HEK293 (cell line): ENCODE data around the gene PRPF19.
A peak's percentile ranks its signal among the peaks of the same experiment; 100 is the strongest.

Source experiments
- CTCF ChIA-PET: fragments of 350-600 bp; formaldehyde crosslinking; extraction: SDS; loops from one replicate; lab custom pipeline; 2021; ENCODE audit warnings: antibody characterized with exemption; lab: Yijun Ruan, JAX
- POLR2A ChIA-PET: fragments of 300-600 bp; formaldehyde crosslinking; extraction: SDS; loops from one replicate; lab custom pipeline; 2020; ENCODE audit warnings: antibody characterized with exemption, inconsistent platforms; lab: Yijun Ruan, JAX
- H3K27ac ChIP-seq: fragments of 200-500 bp; sonication (Bioruptor generic); 2 replicates; pipeline ENCODE4 v1.5.1; 2014; ENCODE audit warnings: low read depth, low read length, control low read depth, inconsistent platforms; ENCODE audit errors: extremely low read depth
- H3K36me3 ChIP-seq, 2 experiments: fragments of 200-500 bp in 1 of 2; sonication (Bioruptor generic) in 1 of 2; 1 replicate in 1 of 2; 2 replicates in 1 of 2; pipeline ENCODE4 v1.5.1; 2014 to 2017; ENCODE audit warnings: inconsistent platforms in 2 of 2, low read length in 2 of 2; ENCODE audit not compliant: control insufficient read depth in 2 of 2, insufficient read depth in 1 of 2
- H3K4me1 ChIP-seq: fragments of 200-500 bp; sonication (Bioruptor generic); 2 replicates; pipeline ENCODE4 v1.5.1; 2014; ENCODE audit warnings: mild to moderate bottlenecking, low read length, inconsistent platforms; ENCODE audit not compliant: control insufficient read depth, insufficient read depth
- H3K4me3 ChIP-seq: 2 replicates; pipeline ENCODE4 v1.5.1; 2011; ENCODE audit warnings: low read depth, mild to moderate bottlenecking, control low read depth, low read length, moderate library complexity
- H3K9me3 ChIP-seq: fragments of 200-500 bp; sonication (Bioruptor generic); 2 replicates; pipeline ENCODE4 v1.5.1; 2014; ENCODE audit warnings: low read depth, low read length, inconsistent platforms; ENCODE audit not compliant: control insufficient read depth, insufficient read depth
- BCL11B ChIP-seq: fragments of 450-650 bp; formaldehyde crosslinking; IDR thresholded peaks from 2 replicates; pipeline ENCODE4 v1.5.1; 2016; ENCODE audit warnings: low read depth, missing biosample characterization, missing genetic modification characterization
- EGR2 ChIP-seq: fragments of 450-650 bp; formaldehyde crosslinking; IDR thresholded peaks from 2 replicates; pipeline ENCODE4 v1.5.1; 2016; ENCODE audit warnings: low read depth, missing biosample characterization, missing genetic modification characterization
- HOXD13 ChIP-seq: sonication (generic); formaldehyde crosslinking; IDR thresholded peaks from 2 replicates; pipeline ENCODE4 v1.8.0; 2022; ENCODE audit warnings: missing genetic modification reagents, borderline replicate concordance
- REST ChIP-seq: fragments of 450-650 bp; formaldehyde crosslinking; IDR thresholded peaks from 2 replicates; pipeline ENCODE4 v1.5.1; 2016; ENCODE audit warnings: missing biosample characterization, missing genetic modification characterization
- ZBTB1 ChIP-seq: fragments of 450-650 bp; formaldehyde crosslinking; IDR thresholded peaks from 2 replicates; pipeline ENCODE4 v1.5.1; 2016; ENCODE audit warnings: missing biosample characterization, missing genetic modification characterization
- ZBTB11 ChIP-seq: fragments of 450-650 bp; formaldehyde crosslinking; conservative IDR thresholded peaks from 2 replicates; pipeline ENCODE4 v1.5.1; 2016; ENCODE audit warnings: low read depth, missing biosample characterization, missing genetic modification characterization
- ZBTB48 ChIP-seq: fragments of 450-650 bp; formaldehyde crosslinking; IDR thresholded peaks from 2 replicates; pipeline ENCODE4 v1.5.1; 2016; ENCODE audit warnings: missing biosample characterization, missing genetic modification characterization
- ZFP3 ChIP-seq: fragments of 450-650 bp; formaldehyde crosslinking; IDR thresholded peaks from 2 replicates; pipeline ENCODE4 v1.5.1; 2016; ENCODE audit warnings: low read depth, missing biosample characterization, missing genetic modification characterization
- ZNF16 ChIP-seq: fragments of 450-650 bp; formaldehyde crosslinking; IDR thresholded peaks from 2 replicates; pipeline ENCODE4 v1.5.1; 2016; ENCODE audit warnings: low read depth, missing biosample characterization, missing genetic modification characterization
- ZNF302 ChIP-seq: fragments of 450-650 bp; formaldehyde crosslinking; IDR thresholded peaks from 2 replicates; pipeline ENCODE4 v1.5.1; 2016; ENCODE audit warnings: missing biosample characterization, missing genetic modification characterization, low read depth
- ZNF311 ChIP-seq: fragments of 450-650 bp; formaldehyde crosslinking; IDR thresholded peaks from 2 replicates; pipeline ENCODE4 v1.5.1; 2017; ENCODE audit warnings: missing biosample characterization, missing genetic modification characterization, borderline replicate concordance
- ZNF335 ChIP-seq: fragments of 450-650 bp; formaldehyde crosslinking; conservative IDR thresholded peaks from 2 replicates; pipeline ENCODE4 v1.5.1; 2016; ENCODE audit warnings: missing biosample characterization, missing genetic modification characterization
- ZNF571 ChIP-seq: fragments of 450-650 bp; formaldehyde crosslinking; IDR thresholded peaks from 2 replicates; pipeline ENCODE4 v1.5.0; 2017; ENCODE audit warnings: missing biosample characterization, missing genetic modification characterization
- ZNF621 ChIP-seq: fragments of 450-650 bp; formaldehyde crosslinking; IDR thresholded peaks from 2 replicates; pipeline ENCODE4 v1.5.1; 2017; ENCODE audit warnings: missing biosample characterization, missing genetic modification characterization
- ZNF707 ChIP-seq: fragments of 450-650 bp; formaldehyde crosslinking; IDR thresholded peaks from 2 replicates; pipeline ENCODE4 v1.5.1; 2016; ENCODE audit warnings: missing biosample characterization, missing genetic modification characterization

The PRPF19 gene

GRCh38 chr11:60902625-60903024 lies 3.8 kb downstream of the PRPF19 start:
- Histone ChIP-seq H3K4me3 (no peak overlapping the region), H3K9me3 (no peaks in the 10 kb centered on the region), H3K27ac (no peak overlapping the region), H3K4me1 (no peaks in the 10 kb centered on the region; the same call in 1 of the 2 replicates), H3K36me3 (peaks cover 10 to 72% of the 10 kb centered on the region in 2 experiments; a peak in 2 of 3 replicates)
- ChIA-PET POLR2A (interaction anchor here (0.9 to 1.4 kb wide), 3 partner anchors 11 to 72 kb away, joined by 3 to 5 read pairs (median 4); partner anchors contain the start of gene TMEM109), CTCF (interaction anchor here (0.6 to 6.3 kb wide), 4 partner anchors 71 to 285 kb away, joined by 3 to 78 read pairs (median 4); no protein-coding TSS in a partner anchor)
- TF ChIP-seq ZBTB1 (tag by site-specific recombination): no peak
- TF ChIP-seq ZNF311 (tag by site-specific recombination): no peak
- no peak for TF ChIP-seq ZNF16
- no peak for TF ChIP-seq ZNF335 (tag by site-specific recombination)
- no peak for TF ChIP-seq ZNF621 (tag by site-specific recombination)
- no peak for TF ChIP-seq HOXD13
- TF ChIP-seq ZFP3: no peak

DNA sequence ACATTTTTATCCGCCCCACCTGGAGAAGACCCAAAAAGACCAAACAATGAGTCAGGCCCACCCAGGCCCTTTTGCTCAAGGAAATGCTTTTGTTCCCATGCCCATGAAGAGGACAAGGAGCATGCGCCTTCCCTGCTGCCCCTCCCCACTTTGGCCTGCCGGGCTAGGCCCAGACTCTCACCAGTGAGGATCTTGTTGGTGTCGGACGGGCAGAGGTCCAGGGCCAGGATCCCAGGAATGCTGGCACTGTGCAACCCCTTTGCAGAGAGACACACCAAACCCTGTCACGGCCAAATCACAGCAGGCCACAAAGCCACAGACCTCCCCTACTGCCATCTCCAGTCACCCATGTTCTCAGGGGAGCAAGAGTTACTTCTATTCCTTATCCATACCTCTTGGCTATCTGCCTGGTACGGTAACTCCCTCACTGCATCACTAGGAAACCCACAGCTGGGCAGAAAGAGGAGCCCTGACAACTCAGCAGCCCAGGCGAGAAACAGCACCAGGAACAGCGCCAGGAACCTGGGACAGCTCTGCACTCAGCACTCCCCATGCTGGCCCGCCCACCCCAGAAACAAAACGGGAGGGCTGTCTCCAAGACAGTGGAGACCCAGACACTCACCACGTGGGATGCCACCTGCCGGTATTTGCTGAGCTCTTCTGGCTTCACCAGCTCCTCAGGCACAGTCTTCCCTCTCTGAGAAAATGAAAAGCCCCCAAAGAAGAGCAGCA lies 5.5 kb downstream of the PRPF19 start:
- no peak overlapping the region for H3K27ac ChIP-seq
- no peaks in the 10 kb centered on the region for H3K9me3 ChIP-seq
- POLR2A ChIA-PET: interaction anchor here (0.8 to 0.9 kb wide), 2 partner anchors 11 to 13 kb away, joined by 3 read pairs; partner anchors contain the start of gene TMEM109
- H3K4me1 ChIP-seq: no peaks in the 10 kb centered on the region; the same call in 1 of the 2 replicates
- CTCF ChIA-PET: interaction anchor here (0.8 to 6.3 kb wide), 7 partner anchors 15 to 286 kb away, joined by 3 to 78 read pairs (median 17); partner anchors contain the start of gene TMEM109
- peaks cover 15 to 89% of the 10 kb centered on the region in 2 experiments for H3K36me3 ChIP-seq
- H3K4me3 ChIP-seq: no peak overlapping the region
- TF ChIP-seq ZNF335 (tag by site-specific recombination) (no peak), BCL11B (tag by site-specific recombination) (no peak), EGR2 (tag by site-specific recombination) (no peak), ZBTB11 (tag by site-specific recombination) (no peak), REST (tag by site-specific recombination) (peak; percentile 73)

DNA sequence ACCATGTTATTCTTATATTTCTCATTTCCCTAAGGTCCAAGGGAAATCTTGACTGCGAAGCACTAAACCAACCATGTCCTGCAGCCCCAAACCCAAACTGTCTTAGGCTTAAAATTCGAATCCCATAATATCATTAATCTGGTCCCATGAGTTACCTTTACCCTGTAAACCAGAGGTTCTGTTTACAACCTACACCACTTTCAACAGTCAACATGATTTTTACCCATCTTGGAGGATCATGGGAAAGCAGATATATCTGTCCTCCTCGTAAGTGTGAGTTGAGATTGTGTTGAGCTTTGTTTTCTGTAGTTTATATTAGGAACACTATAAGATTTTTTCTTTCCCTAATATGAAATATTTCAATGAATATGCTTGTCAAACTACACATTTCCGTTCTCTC lies 6.4 kb downstream of the PRPF19 start:
- TF ChIP-seq ZBTB48 (tag by site-specific recombination): no peak
- no peak for TF ChIP-seq ZNF302 (tag by site-specific recombination)
- no peak for TF ChIP-seq ZNF571 (tag by site-specific recombination)
- no peak for TF ChIP-seq ZNF707 (tag by site-specific recombination)
- H3K36me3 ChIP-seq: peaks cover 15 to 98% of the 10 kb centered on the region in 2 experiments
- POLR2A ChIA-PET: interaction anchor here (0.6 kb wide), 1 partner anchor 14 kb away, joined by 4 read pairs; the partner anchor contains the start of gene TMEM109

More for the DNA sequence above, 6.4 kb downstream of the PRPF19 start:
- Histone ChIP-seq H3K27ac (no peak overlapping the region), H3K4me3 (no peak overlapping the region), H3K9me3 (no peaks in the 10 kb centered on the region), H3K4me1 (no peaks in the 10 kb centered on the region; the same call in 1 of the 2 replicates)
- CTCF ChIA-PET: interaction anchor here (0.6 to 6.3 kb wide), 33 partner anchors 8 to 558 kb away, joined by 3 to 78 read pairs (median 4); partner anchors contain the start of genes TMEM109 and ZP1
